Neutrophil (primary cell): ENCODE measurements around the gene PLB1.

Experiments used
- H3K27ac ChIP-seq: fragments of 200-600 bp; sonication (generic); 2 replicates; pipeline ENCODE4 v1.5.1; 2016; ENCODE audit warnings: mild to moderate bottlenecking, moderate library complexity
- H3K27me3 ChIP-seq: fragments of 200-600 bp; sonication (generic); 2 replicates; pipeline ENCODE4 v1.6.0; 2016; ENCODE audit warnings: mild to moderate bottlenecking
- H3K36me3 ChIP-seq: fragments of 200-600 bp; sonication (generic); 2 replicates; pipeline ENCODE4 v1.5.1; 2017
- H3K4me1 ChIP-seq, 2 experiments: fragments of 200-600 bp in 1 of 2; sonication (generic) in 1 of 2; 1 replicate in 1 of 2; 2 replicates in 1 of 2; pipeline versions ENCODE4 v1.5.1 to v1.6.1; 2013 to 2016; ENCODE audit warnings: low read depth in 1 of 2, low read length in 1 of 2, mild to moderate bottlenecking in 1 of 2, moderate library complexity in 1 of 2; ENCODE audit not compliant: control insufficient read depth in 1 of 2, insufficient read depth in 1 of 2
- H3K4me3 ChIP-seq, 2 experiments: fragments of 200-600 bp in 1 of 2; sonication (generic) in 1 of 2; 1 replicate in 1 of 2; 2 replicates in 1 of 2; pipeline ENCODE4 v1.5.1; 2013 to 2016; ENCODE audit warnings: low read depth in 1 of 2, low read length in 1 of 2, mild to moderate bottlenecking in 1 of 2, moderate library complexity in 1 of 2
- H3K9me3 ChIP-seq: fragments of 200-600 bp; sonication (generic); 2 replicates; pipeline ENCODE4 v1.5.1; 2016
- CTCF ChIP-seq: fragments of 200-600 bp; sonication (generic); IDR thresholded peaks from 2 replicates; pipeline ENCODE4 v1.5.1; 2016; ENCODE audit warnings: antibody characterized with exemption

Gene PLB1

DNA sequence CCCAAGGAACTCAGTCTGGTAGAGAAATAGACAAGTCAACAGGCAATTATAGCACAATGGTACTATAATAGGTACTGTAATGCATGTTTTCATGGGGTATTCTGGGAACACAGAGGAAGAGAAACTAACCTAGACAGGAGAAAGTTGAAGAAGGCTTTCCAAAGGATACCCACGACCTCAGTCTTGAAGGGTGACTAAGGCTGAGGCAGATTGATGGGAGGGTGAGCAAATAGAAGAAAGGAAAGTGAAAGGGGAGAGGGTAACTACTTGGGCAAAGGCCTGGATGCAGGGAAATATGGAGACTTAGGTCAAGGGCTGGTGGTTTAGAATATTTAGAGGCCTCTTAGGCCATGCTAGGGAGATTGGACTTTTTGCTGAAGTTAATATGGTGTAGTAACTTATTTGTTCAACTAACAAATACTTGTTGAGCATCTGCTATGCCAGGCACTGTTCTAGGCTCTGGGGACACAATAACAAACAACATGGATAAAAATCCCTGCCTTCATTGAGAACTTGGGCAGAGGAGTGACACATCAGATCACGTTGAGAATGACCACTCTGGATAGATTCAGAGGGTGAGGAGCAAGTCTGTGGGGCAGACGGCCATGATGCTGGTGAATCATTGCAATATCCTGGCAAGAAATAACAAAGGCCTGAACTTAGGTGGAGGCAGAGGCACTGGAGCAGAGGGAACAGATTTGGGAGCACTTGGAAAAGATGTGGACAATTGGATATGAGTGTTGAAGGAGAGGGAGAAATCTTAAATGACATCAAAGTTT, 56.4 kb downstream of the PLB1 start:
- Histone ChIP-seq H3K4me1 (no peaks in the 10 kb centered on the region), H3K27me3 (no peaks in the 10 kb centered on the region), H3K4me3 (no peak overlapping the region), H3K27ac (no peak overlapping the region), H3K36me3 (no peaks in the 10 kb centered on the region), H3K9me3 (no peaks in the 10 kb centered on the region)
- TF ChIP-seq CTCF = no peak

DNA sequence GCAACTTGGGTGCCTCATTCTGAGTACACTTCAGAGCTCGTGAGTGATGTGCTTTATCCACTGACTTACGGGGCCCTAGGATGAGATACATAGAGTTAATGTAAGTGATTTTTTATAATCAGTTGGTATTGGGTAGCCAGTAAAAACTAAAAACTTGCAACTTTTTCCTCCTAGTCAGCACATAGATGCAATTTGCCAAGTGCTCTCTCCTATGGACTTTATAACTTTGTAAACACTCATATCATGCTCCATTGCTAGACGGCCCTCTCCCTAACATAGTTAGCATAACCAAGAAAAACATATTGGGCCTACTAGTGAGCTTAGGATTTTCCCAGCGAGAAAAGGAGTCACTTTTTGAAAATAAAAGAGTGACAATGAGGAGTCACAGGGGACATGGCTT, 60.4 kb downstream of the PLB1 start:
- no peaks in the 10 kb centered on the region for H3K27me3 ChIP-seq
- H3K9me3 ChIP-seq = no peaks in the 10 kb centered on the region
- H3K4me3 ChIP-seq = no peak overlapping the region
- no peak for TF ChIP-seq CTCF
- no peak overlapping the region for H3K27ac ChIP-seq
- H3K4me1 ChIP-seq = no peaks in the 10 kb centered on the region
- H3K36me3 ChIP-seq = no peaks in the 10 kb centered on the region

DNA sequence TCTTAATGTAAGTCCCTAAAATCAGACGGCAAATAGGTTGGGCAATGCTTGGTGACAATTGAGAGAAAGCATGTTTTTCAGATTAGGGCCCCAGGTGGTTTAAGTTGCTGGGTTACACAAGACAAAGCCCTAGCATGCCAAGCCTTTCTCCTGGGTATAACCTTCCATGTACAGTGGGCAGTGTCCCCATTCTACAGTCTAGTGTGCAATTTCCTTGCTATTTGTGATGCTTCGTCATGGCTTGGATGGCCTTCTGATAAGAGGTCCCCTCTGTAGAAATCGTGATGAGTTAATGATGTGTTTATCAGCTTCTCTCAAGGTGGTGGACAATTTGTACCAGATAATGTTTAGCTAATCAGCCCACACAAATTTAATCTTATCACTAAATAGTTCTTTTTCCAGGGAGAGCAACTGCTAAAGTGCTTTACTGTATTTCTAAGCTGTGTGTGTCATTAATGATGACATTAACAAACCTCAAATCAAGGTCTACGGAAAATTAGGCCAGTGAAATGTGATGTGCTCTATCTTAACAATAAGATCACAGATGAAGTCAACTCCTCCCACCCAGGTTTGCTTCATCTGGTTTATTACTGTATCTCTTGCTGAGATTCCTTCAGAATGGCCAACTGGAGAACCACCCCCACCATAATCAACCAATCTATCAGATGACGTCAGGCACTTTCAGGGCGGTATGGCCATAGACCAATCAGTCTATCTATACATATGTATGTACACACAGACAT, 61.7 kb downstream of the PLB1 start:
- Histone ChIP-seq H3K9me3 (no peaks in the 10 kb centered on the region), H3K4me3 (no peak overlapping the region), H3K27me3 (no peaks in the 10 kb centered on the region), H3K36me3 (no peaks in the 10 kb centered on the region), H3K27ac (no peak overlapping the region), H3K4me1 (no peaks in the 10 kb centered on the region)
- no peak for TF ChIP-seq CTCF

DNA sequence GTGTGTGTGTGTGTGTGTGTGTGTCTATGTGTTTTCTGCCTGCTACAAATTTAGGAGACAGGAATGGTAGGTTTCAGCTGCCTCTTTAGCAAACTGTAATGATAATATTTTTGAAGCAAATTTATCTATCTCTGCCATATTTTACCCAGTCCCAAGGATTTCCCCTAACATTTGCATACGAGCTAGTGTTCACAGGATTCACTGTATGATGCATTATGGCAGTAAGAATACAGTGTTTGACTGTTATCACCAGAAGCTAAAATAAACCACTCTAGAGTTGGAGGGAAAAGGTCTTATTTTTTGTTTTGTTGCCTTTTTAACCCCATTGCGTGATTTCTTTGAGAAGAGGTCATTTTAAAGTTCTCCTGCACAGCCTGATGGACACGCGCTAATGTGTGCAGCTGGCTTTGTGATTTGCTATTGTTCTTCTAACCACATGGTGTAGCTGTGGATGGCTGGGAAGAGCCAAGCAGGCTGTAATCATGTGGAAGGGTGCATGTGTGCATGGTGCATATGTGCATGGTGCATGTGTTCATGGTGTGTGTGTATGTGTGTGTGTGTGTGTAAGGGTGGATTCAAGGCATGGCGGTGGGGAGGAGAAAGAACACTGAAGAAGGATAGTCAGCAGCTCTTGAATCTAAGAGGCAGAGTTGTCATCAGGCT, 62.4 kb downstream of the PLB1 start:
- no peaks in the 10 kb centered on the region for H3K4me1 ChIP-seq
- H3K27me3 ChIP-seq = no peaks in the 10 kb centered on the region
- no peak overlapping the region for H3K27ac ChIP-seq
- H3K9me3 ChIP-seq = no peaks in the 10 kb centered on the region
- TF ChIP-seq CTCF = no peak
- no peak overlapping the region for H3K4me3 ChIP-seq
- no peaks in the 10 kb centered on the region for H3K36me3 ChIP-seq

GRCh38 chr2:28558918-28559317, 63.1 kb downstream of the PLB1 start:
- Histone ChIP-seq H3K27me3 (no peaks in the 10 kb centered on the region), H3K4me1 (no peaks in the 10 kb centered on the region), H3K27ac (no peak overlapping the region), H3K4me3 (no peak overlapping the region), H3K36me3 (no peaks in the 10 kb centered on the region), H3K9me3 (no peaks in the 10 kb centered on the region)
- no peak for TF ChIP-seq CTCF
